PFSK-1 (cell line): ENCODE data around the gene TUBGCP5.

ENCODE experiments used
- FOXP2 ChIP-seq: optimal IDR thresholded peaks from 2 replicates; pipeline ENCODE3; 2011; ENCODE audit warnings: borderline replicate concordance, control low read depth, inconsistent platforms; ENCODE audit not compliant: insufficient read depth; ENCODE audit errors: extremely low read length, extremely low read depth
- POLR2AphosphoS5 ChIP-seq: IDR thresholded peaks from 2 replicates; pipeline ENCODE4 v1.6.1; 2012; ENCODE audit warnings: low read depth, mild to moderate bottlenecking, control low read depth, low read length, moderate library complexity
- REST ChIP-seq, 2 experiments: IDR thresholded peaks; 2 replicates each; pipeline versions ENCODE4 v1.6.1 to v1.8.0; 2011 to 2012; ENCODE audit warnings: low read depth in 2 of 2, low read length in 2 of 2, control low read depth in 1 of 2, inconsistent platforms in 1 of 2, mild to moderate bottlenecking in 1 of 2, moderate library complexity in 1 of 2; ENCODE audit not compliant: insufficient read depth in 1 of 2
- SIN3A ChIP-seq: IDR thresholded peaks from 2 replicates; pipeline ENCODE4 v1.6.1; 2012; ENCODE audit warnings: mild to moderate bottlenecking, low read length, moderate library complexity, borderline replicate concordance; ENCODE audit not compliant: insufficient read depth
- TAF1 ChIP-seq: IDR thresholded peaks from 2 replicates; pipeline ENCODE4 v1.6.1; 2012; ENCODE audit warnings: low read length, control low read depth, borderline replicate concordance; ENCODE audit not compliant: insufficient read depth

GRCh38 chr15:23057707-23058106, 18.3 kb upstream of the TUBGCP5 start:
- no peak for TF ChIP-seq SIN3A
- TF ChIP-seq POLR2AphosphoS5 = no peak
- TF ChIP-seq TAF1 = no peak
- no peak for TF ChIP-seq REST (IDR thresholded peaks at IDR 0.05; ENCODE audit: insufficient read depth in 1 of 2, low read depth in 2 of 2, low read length in 2 of 2)
- no peak for TF ChIP-seq FOXP2
